NCI-H526 (cell line): ENCODE results near the gene AXIN2.

Source experiments
- DNase-seq, 2 experiments: peaks; one replicate each; lab custom pipeline; 2025; lab: John Stamatoyannopoulos, UW

Gene AXIN2

GRCh38 chr17:65584604-65585521 lies 23.4 kb upstream of the AXIN2 start:
- DNase-seq: no peak

GRCh38 chr17:65583921-65584603 lies 22.6 kb upstream of the AXIN2 start:
- DNase-seq: no peak

- no peak for DNase-seq
Observed at GRCh38 chr17:65576939-65577338, 15.5 kb upstream of the AXIN2 start.

GRCh38 chr17:65573282-65573602 lies 11.8 kb upstream of the AXIN2 start:
- no peak for DNase-seq

- no peak for DNase-seq
Observed at GRCh38 chr17:65572581-65573281, 11.3 kb upstream of the AXIN2 start.

- DNase-seq: no peak
Observed at GRCh38 chr17:65572186-65572580, 10.7 kb upstream of the AXIN2 start.

- DNase-seq: no peak
Observed at GRCh38 chr17:65568918-65569317, 7.5 kb upstream of the AXIN2 start.

GRCh38 chr17:65567566-65567965 lies 6.1 kb upstream of the AXIN2 start:
- no peak for DNase-seq

GRCh38 chr17:65565559-65565958 lies 4.1 kb upstream of the AXIN2 start:
- DNase-seq: no peak

GRCh38 chr17:65564793-65565192 lies 3.3 kb upstream of the AXIN2 start:
- peak; percentile 15 to 50 for DNase-seq

- DNase-seq: no peak
Observed at GRCh38 chr17:65562206-65562531, 721 bp upstream of the AXIN2 start.

GRCh38 chr17:65560628-65561451 lies 608 bp downstream of the AXIN2 start:
- DNase-seq: peak; percentile 61 to 92

GRCh38 chr17:65559804-65560627 lies 1.4 kb downstream of the AXIN2 start:
- DNase-seq: peak in 1 of 2 experiments; percentile 33

- no peak for DNase-seq
Observed at GRCh38 chr17:65559461-65559803, 2.0 kb downstream of the AXIN2 start.

- no peak for DNase-seq
Observed at GRCh38 chr17:65558683-65559460, 2.6 kb downstream of the AXIN2 start.

- DNase-seq: no peak
Observed at GRCh38 chr17:65558311-65558682, 3.2 kb downstream of the AXIN2 start.

GRCh38 chr17:65557349-65558310 lies 3.8 kb downstream of the AXIN2 start:
- DNase-seq: no peak

GRCh38 chr17:65556910-65557348 lies 4.5 kb downstream of the AXIN2 start:
- no peak for DNase-seq
